Measurements from ENCODE around the gene KCNC1. TPM values are rescaled to one million over a fixed set of nuclear protein-coding genes. Genes with fewer than 3 reads are reported as not detected.

KCNC1 gene
- total RNA-seq, 2 donors from 2014 or later: 0.19 to 0.37 TPM

DNA sequence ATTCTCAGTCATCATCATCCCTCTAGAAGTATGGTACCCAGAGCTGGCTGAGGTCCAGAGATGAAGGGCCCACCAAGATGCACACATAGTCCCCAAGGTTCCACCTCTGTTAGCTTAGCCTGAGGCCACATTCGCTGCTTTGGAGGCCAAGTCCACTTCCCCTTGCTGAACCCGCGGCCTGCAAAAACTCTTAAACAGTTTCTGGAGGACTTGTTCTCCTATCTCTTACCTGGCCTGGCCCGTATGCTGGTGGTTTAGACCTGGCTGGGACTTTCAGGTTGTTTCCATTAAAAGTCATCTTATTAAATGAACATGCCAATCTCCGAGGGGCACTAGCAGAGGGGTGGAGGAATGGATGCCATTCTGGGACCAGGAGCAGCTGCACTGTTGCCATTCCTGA lies 64.6 kb downstream of the KCNC1 start:
- Histone ChIP-seq H3K9ac (ENCODE audit: low read depth in 2 of 2, low read length in 2 of 2) (no peak overlapping the region), H3K4me1 (no peaks in the 10 kb centered on the region), H3K36me3 (no peaks in the 10 kb centered on the region), H3K27me3 (no peaks in the 10 kb centered on the region), H3K4me3 (no peak overlapping the region), H3K9me3 (no peaks in the 10 kb centered on the region), H3K27ac (no peak overlapping the region)
- TF ChIP-seq, protein P1, sequence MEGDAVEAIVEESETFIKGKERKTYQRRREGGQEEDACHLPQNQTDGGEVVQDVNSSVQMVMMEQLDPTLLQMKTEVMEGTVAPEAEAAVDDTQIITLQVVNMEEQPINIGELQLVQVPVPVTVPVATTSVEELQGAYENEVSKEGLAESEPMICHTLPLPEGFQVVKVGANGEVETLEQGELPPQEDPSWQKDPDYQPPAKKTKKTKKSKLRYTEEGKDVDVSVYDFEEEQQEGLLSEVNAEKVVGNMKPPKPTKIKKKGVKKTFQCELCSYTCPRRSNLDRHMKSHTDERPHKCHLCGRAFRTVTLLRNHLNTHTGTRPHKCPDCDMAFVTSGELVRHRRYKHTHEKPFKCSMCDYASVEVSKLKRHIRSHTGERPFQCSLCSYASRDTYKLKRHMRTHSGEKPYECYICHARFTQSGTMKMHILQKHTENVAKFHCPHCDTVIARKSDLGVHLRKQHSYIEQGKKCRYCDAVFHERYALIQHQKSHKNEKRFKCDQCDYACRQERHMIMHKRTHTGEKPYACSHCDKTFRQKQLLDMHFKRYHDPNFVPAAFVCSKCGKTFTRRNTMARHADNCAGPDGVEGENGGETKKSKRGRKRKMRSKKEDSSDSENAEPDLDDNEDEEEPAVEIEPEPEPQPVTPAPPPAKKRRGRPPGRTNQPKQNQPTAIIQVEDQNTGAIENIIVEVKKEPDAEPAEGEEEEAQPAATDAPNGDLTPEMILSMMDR (IDR thresholded peaks at IDR 0.05): no peak
- intact Hi-C loops (cut with DNase I): no loop called here
- DNase-seq: no peak

DNA sequence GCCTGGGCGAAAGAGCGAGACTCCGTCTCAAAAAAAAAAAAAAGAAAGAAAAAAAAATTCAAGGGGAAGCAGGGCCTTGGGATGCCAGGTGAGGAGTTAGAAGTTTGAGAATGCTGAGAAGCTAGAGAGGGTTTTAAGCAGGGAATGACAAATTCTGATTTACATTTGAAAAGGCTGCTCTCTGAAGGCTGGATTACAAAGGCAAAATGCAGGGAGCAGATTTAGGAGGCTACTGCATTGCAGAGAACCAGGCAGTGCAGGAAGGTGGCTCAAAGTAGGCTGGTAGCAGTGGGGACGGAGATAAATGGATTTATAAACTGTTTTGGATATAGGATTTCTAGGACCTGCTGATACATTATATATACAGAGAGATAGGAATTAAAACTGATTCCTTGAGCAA lies 66.6 kb downstream of the KCNC1 start:
- Histone ChIP-seq H3K36me3 (no peaks in the 10 kb centered on the region), H3K9me3 (no peaks in the 10 kb centered on the region), H3K27ac (no peak overlapping the region), H3K27me3 (no peaks in the 10 kb centered on the region), H3K9ac (ENCODE audit: low read depth in 2 of 2, low read length in 2 of 2) (no peak overlapping the region), H3K4me1 (no peaks in the 10 kb centered on the region), H3K4me3 (no peak overlapping the region)
- DNase-seq: no peak
- TF ChIP-seq, protein P1 (IDR thresholded peaks at IDR 0.05): no peak
- intact Hi-C loops (cut with DNase I): no loop called here

DNA sequence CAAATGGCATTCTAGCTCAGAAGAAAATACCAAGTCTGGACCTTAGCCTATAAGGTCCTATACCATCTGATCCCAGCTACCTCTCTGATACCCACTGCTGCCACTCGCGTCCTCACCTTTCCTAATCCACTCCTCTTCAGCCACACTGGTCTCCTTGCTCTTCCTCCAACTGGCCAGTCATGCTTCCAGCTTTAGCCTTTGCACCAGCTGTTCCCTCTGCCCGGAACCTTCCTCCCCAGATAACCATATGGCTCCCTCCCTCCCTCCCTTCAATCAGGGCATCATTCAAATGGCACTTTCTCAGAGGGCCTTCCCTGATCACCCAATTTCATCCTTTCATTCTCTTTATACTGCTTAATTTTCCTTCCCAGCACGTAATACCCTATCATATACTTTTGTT lies 67.9 kb downstream of the KCNC1 start:
- no peak overlapping the region for H3K27ac ChIP-seq
- H3K9ac ChIP-seq (ENCODE audit: low read depth in 2 of 2, low read length in 2 of 2): no peak overlapping the region
- H3K4me1 ChIP-seq: no peaks in the 10 kb centered on the region
- H3K4me3 ChIP-seq: no peak overlapping the region
- no peaks in the 10 kb centered on the region for H3K9me3 ChIP-seq
- no peaks in the 10 kb centered on the region for H3K36me3 ChIP-seq
- no peaks in the 10 kb centered on the region for H3K27me3 ChIP-seq
- TF ChIP-seq, protein P1 (IDR thresholded peaks at IDR 0.05): no peak
- no peak for DNase-seq
- intact Hi-C loops (cut with DNase I): no loop called here

DNA sequence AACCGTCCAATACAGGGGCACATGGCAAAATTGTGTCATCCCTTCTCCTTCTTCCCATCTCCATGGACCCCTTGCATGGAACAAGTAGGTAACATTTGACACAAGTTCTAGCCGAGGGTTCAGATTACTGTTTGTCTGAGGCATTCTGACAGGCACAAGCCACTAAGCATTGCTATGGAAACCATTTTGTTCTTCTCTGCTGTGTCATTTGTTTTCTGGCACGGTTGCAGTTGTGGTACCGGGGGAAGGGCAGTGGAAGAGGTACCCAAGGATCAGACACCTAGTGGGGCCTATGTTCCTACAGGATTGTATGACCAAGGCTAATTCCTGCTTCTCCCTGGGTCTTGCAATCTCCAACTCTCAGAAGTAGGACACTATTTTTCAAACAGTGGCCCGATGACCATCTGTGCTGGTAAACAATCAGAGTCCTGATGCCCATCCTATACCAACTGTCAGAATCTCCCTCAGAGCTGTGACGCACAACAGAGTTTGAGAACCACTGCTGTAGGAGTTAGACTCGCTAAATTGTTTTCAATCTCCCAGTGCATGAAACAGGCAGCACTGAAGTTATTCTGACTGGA lies 69.3 kb downstream of the KCNC1 start:
- H3K4me3 ChIP-seq: no peak overlapping the region
- intact Hi-C loops (cut with DNase I): no loop called here

DNA sequence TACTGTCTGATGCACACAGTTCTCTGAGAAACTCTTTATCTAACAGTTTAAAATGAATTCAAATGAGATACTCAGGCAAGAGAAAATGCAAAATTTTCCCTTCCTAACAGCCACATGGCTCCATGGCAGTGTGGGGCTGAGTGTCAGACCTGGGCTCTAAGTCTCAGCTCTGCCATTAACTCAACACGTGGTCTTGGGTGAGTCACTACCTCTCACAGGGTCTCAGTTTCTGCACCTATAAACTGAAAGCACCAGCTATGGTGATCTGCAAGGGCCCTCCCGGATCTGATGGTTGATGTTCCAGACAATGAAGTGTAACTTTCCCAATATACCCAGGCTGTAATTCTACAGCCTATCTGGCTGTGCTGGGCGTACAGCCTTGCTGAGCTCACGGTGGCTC lies 70.5 kb downstream of the KCNC1 start:
- Histone ChIP-seq H3K27ac (no peak overlapping the region), H3K36me3 (no peaks in the 10 kb centered on the region), H3K4me3 (no peak overlapping the region), H3K9ac (ENCODE audit: low read depth in 2 of 2, low read length in 2 of 2) (no peak overlapping the region), H3K27me3 (no peaks in the 10 kb centered on the region), H3K9me3 (no peaks in the 10 kb centered on the region), H3K4me1 (no peaks in the 10 kb centered on the region)
- TF ChIP-seq, protein P1 (IDR thresholded peaks at IDR 0.05): no peak
- no peak for DNase-seq
- intact Hi-C loops (cut with DNase I): no loop called here

More for the DNA sequence above, 69.3 kb downstream of the KCNC1 start:
- Histone ChIP-seq H3K27me3 (no peaks in the 10 kb centered on the region), H3K9me3 (no peaks in the 10 kb centered on the region), H3K4me1 (no peaks in the 10 kb centered on the region), H3K27ac (no peak overlapping the region), H3K36me3 (no peaks in the 10 kb centered on the region), H3K9ac (ENCODE audit: low read depth in 2 of 2, low read length in 2 of 2) (no peak overlapping the region)
- no peak for DNase-seq
- TF ChIP-seq, protein P1 (IDR thresholded peaks at IDR 0.05): no peak
